Measurements from ENCODE around the gene KCNIP1.

GRCh38 chr5:170571875-170572852, 68.3 kb downstream of the KCNIP1 start:
- TF ChIP-seq CTCF (IDR thresholded peaks at IDR 0.05; ENCODE audit: insufficient read depth, low read length, poor library complexity, severe bottlenecking) (no peak), EZH2phosphoT487 (conservative IDR thresholded peaks at IDR 0.05; ENCODE audit: low read length) (no peak)

All from SU-DHL-6 (cell line).